ENCODE measurements around the gene SLC41A3.

Gene SLC41A3

GRCh38 chr3:126119008-126119675 lies 35.2 kb upstream of the SLC41A3 start:
- peak; percentile 25 for DNase-seq

GRCh38 chr3:126118591-126118990 lies 34.7 kb upstream of the SLC41A3 start:
- DNase-seq = no peak

- DNase-seq = no peak
These were observed 33.9 kb upstream of the SLC41A3 start for GRCh38 chr3:126117786-126118185.

GRCh38 chr3:126117212-126117611 lies 33.3 kb upstream of the SLC41A3 start:
- DNase-seq = no peak

- DNase-seq = no peak
These were observed 32.6 kb upstream of the SLC41A3 start for GRCh38 chr3:126116526-126116925.

GRCh38 chr3:126114443-126115386 lies 30.8 kb upstream of the SLC41A3 start:
- DNase-seq = no peak

- DNase-seq = peak; percentile 28
These were observed 30.0 kb upstream of the SLC41A3 start for GRCh38 chr3:126113733-126114442.

- no peak for DNase-seq
These were observed 29.3 kb upstream of the SLC41A3 start for GRCh38 chr3:126113238-126113555.

- DNase-seq = no peak
These were observed 28.8 kb upstream of the SLC41A3 start for GRCh38 chr3:126112531-126113237.

GRCh38 chr3:126111566-126112475 lies 27.9 kb upstream of the SLC41A3 start:
- no peak for DNase-seq

- DNase-seq = no peak
These were observed 27.2 kb upstream of the SLC41A3 start for GRCh38 chr3:126111126-126111551.

GRCh38 chr3:126110431-126111125 lies 26.7 kb upstream of the SLC41A3 start:
- no peak for DNase-seq

- no peak for DNase-seq
These were observed 25.9 kb upstream of the SLC41A3 start for GRCh38 chr3:126109880-126110235.

GRCh38 chr3:126109146-126109879 lies 25.4 kb upstream of the SLC41A3 start:
- DNase-seq = no peak

- no peak for DNase-seq
These were observed 24.7 kb upstream of the SLC41A3 start for GRCh38 chr3:126108676-126109050.

GRCh38 chr3:126107957-126108675 lies 24.2 kb upstream of the SLC41A3 start:
- no peak for DNase-seq

- DNase-seq = no peak
These were observed 23.4 kb upstream of the SLC41A3 start for GRCh38 chr3:126107203-126107939.

- DNase-seq = no peak
These were observed 22.6 kb upstream of the SLC41A3 start for GRCh38 chr3:126106336-126107202.
